Measurements from ENCODE around the gene EXOSC6. TPM values are rescaled to one million over a fixed set of nuclear protein-coding genes. Genes with fewer than 3 reads are reported as not detected.
"Not testable (repeated sequence)": the region's sequence is repeated elsewhere in the genome, so short reads cannot be mapped to it uniquely, and the experiment has no call there.

EXOSC6 gene
- total and polyA plus RNA-seq, 2 of the 4 experiments (the other 2 are of a cell fraction), result 5.8 to 7.0 TPM

GRCh38 chr16:70223216-70223615, 28.5 kb downstream of the EXOSC6 start:
- H4K5ac ChIP-seq (ENCODE audit: low read depth, low read length); H4K91ac ChIP-seq (ENCODE audit: insufficient read depth, low read depth, low read length); DNase-seq; H3K4me3 ChIP-seq (ENCODE audit: insufficient read depth, low read depth, low read length); H2BK5ac ChIP-seq (ENCODE audit: low read depth, low read length, poor library complexity, severe bottlenecking); POLR2A ChIA-PET (ENCODE audit: unreplicated experiment); H2BK20ac ChIP-seq (ENCODE audit: low read depth, low read length); ATAC-seq (ENCODE audit: low read depth); H2AK5ac ChIP-seq (ENCODE audit: low read depth, low read length); H3K9ac ChIP-seq (ENCODE audit: low read depth, low read length); dilution Hi-C loops (cut with HindIII; ENCODE audit: low sequenced_read_pairs, unreplicated experiment); in situ Hi-C loops (cut with MboI; ENCODE audit: low sequenced_read_pairs); H4K20me1 ChIP-seq (ENCODE audit: insufficient read depth, low read length); H3K36me3 ChIP-seq (ENCODE audit: control insufficient read depth, insufficient read depth, low read length); H3K27me3 ChIP-seq (ENCODE audit: control insufficient read depth, insufficient read depth, low read length); H3K4me1 ChIP-seq (ENCODE audit: control insufficient read depth, insufficient read depth, low read length); H3K18ac ChIP-seq (ENCODE audit: low read depth, low read length); H3K9me3 ChIP-seq (ENCODE audit: control insufficient read depth, insufficient read depth, low read length); BruUV-seq (replicated peaks); H4K8ac ChIP-seq (ENCODE audit: low read depth in 2 of 2, low read length in 2 of 2); H2BK120ac ChIP-seq (ENCODE audit: low read depth, low read length); H3K27ac ChIP-seq (ENCODE audit: insufficient read depth, low read length); CTCF ChIA-PET; H3K14ac ChIP-seq (replicated peaks; ENCODE audit: low read depth, low read length); H2AK9ac ChIP-seq (replicated peaks; ENCODE audit: low read depth, low read length, poor library complexity); H2BK15ac ChIP-seq (ENCODE audit: low read depth, low read length); H3K79me1 ChIP-seq (ENCODE audit: low read depth in 1 of 2, low read length in 2 of 2); H3K56ac ChIP-seq (ENCODE audit: extremely low read depth, insufficient read depth, low read length); H2AFZ ChIP-seq (replicated peaks; ENCODE audit: low read length, poor library complexity); H3K23ac ChIP-seq (ENCODE audit: low read depth, low read length); H3K4me2 ChIP-seq (ENCODE audit: low read depth, low read length); H3K4ac ChIP-seq (ENCODE audit: low read depth, low read length); intact Hi-C loops (cut with micrococcal nuclease); H3K9me1 ChIP-seq (ENCODE audit: insufficient read depth, low read length): not testable (repeated sequence)
- WGBS, 2 experiments (ENCODE audit: extremely low coverage in 2 of 2, insufficient read length in 1 of 2), result no CpG with 5 or more reads among the region's 2 CpGs

GRCh38 chr16:70222574-70222973, 29.2 kb downstream of the EXOSC6 start:
- H2BK5ac ChIP-seq (ENCODE audit: low read depth, low read length, poor library complexity, severe bottlenecking); H3K4me2 ChIP-seq (ENCODE audit: low read depth, low read length); H3K27ac ChIP-seq (ENCODE audit: insufficient read depth, low read length); H3K56ac ChIP-seq (ENCODE audit: extremely low read depth, insufficient read depth, low read length); H3K18ac ChIP-seq (ENCODE audit: low read depth, low read length); H4K91ac ChIP-seq (ENCODE audit: insufficient read depth, low read depth, low read length); H2AK5ac ChIP-seq (ENCODE audit: low read depth, low read length); H4K8ac ChIP-seq (ENCODE audit: low read depth in 2 of 2, low read length in 2 of 2); H3K4me3 ChIP-seq (ENCODE audit: insufficient read depth, low read depth, low read length); H3K9me1 ChIP-seq (ENCODE audit: insufficient read depth, low read length); CTCF ChIA-PET; dilution Hi-C loops (cut with HindIII; ENCODE audit: low sequenced_read_pairs, unreplicated experiment); H4K5ac ChIP-seq (ENCODE audit: low read depth, low read length); in situ Hi-C loops (cut with MboI; ENCODE audit: low sequenced_read_pairs); H2BK20ac ChIP-seq (ENCODE audit: low read depth, low read length); H2AFZ ChIP-seq (replicated peaks; ENCODE audit: low read length, poor library complexity); POLR2A ChIA-PET (ENCODE audit: unreplicated experiment); H3K9me3 ChIP-seq (ENCODE audit: control insufficient read depth, insufficient read depth, low read length); H3K4ac ChIP-seq (ENCODE audit: low read depth, low read length); intact Hi-C loops (cut with micrococcal nuclease); H3K79me1 ChIP-seq (ENCODE audit: low read depth in 1 of 2, low read length in 2 of 2); H2AK9ac ChIP-seq (replicated peaks; ENCODE audit: low read depth, low read length, poor library complexity); H2BK120ac ChIP-seq (ENCODE audit: low read depth, low read length); H4K20me1 ChIP-seq (ENCODE audit: insufficient read depth, low read length); H2BK15ac ChIP-seq (ENCODE audit: low read depth, low read length); H3K4me1 ChIP-seq (ENCODE audit: control insufficient read depth, insufficient read depth, low read length); H3K14ac ChIP-seq (replicated peaks; ENCODE audit: low read depth, low read length); H3K23ac ChIP-seq (ENCODE audit: low read depth, low read length); ATAC-seq (ENCODE audit: low read depth); DNase-seq; BruUV-seq (replicated peaks); H3K36me3 ChIP-seq (ENCODE audit: control insufficient read depth, insufficient read depth, low read length); H3K9ac ChIP-seq (ENCODE audit: low read depth, low read length); H3K27me3 ChIP-seq (ENCODE audit: control insufficient read depth, insufficient read depth, low read length): not testable (repeated sequence)
- no CpG with 5 or more reads among the region's 2 CpGs for WGBS, 2 experiments (ENCODE audit: extremely low coverage in 2 of 2, insufficient read length in 1 of 2)

Measured in IMR-90 (cell line).